ENCODE measurements around the gene ZNF518B. TPM values are rescaled to one million over a fixed set of nuclear protein-coding genes. Genes with fewer than 3 reads are reported as not detected.

Gene ZNF518B
- total and polyA plus RNA-seq, 9 of the 15 experiments (the other 6 are each of a cell fraction or from before 2014, with no cell fraction given): 13.1 to 48.9 (median 37.5) TPM

DNA sequence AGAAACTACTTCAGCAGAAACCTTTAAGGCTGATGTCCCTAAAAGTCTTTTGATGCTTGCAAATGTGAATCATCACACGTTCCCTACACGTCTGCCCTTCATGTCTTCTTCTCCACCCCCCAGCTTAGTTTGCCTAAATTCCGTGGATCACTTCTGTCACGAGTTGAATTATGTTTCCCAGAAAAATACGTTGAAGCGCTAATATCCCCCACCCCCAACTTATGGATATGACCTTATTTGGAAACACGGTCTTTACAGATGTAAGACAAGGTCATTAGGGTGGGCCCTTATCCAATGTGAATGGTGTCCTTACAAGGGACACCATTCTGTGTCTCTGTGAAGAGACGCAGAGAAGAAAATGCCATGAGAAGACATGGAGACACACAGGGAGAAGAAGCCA lies 2.1 kb upstream of the ZNF518B start (continued):
- TF ChIP-seq, protein P1, sequence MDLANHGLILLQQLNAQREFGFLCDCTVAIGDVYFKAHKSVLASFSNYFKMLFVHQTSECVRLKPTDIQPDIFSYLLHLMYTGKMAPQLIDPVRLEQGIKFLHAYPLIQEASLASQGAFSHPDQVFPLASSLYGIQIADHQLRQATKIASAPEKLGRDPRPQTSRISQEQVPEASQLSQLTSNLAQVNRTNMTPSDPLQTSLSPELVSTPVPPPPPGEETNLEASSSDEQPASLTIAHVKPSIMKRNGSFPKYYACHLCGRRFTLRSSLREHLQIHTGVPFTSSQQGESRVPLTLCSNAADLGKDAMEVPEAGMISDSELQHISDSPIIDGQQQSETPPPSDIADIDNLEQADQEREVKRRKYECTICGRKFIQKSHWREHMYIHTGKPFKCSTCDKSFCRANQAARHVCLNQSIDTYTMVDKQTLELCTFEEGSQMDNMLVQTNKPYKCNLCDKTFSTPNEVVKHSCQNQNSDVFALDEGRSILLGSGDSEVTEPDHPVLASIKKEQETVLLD (IDR thresholded peaks at IDR 0.05): no peak
- TF ChIP-seq, protein P2, sequence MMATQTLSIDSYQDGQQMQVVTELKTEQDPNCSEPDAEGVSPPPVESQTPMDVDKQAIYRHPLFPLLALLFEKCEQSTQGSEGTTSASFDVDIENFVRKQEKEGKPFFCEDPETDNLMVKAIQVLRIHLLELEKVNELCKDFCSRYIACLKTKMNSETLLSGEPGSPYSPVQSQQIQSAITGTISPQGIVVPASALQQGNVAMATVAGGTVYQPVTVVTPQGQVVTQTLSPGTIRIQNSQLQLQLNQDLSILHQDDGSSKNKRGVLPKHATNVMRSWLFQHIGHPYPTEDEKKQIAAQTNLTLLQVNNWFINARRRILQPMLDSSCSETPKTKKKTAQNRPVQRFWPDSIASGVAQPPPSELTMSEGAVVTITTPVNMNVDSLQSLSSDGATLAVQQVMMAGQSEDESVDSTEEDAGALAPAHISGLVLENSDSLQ (IDR thresholded peaks at IDR 0.05): peak; percentile 94
- TF ChIP-seq HMGN3 (IDR thresholded peaks at IDR 0.05; ENCODE audit: borderline replicate concordance, extremely low read depth, insufficient read length, low read depth, low read length) (no peak), NRF1 (conservative IDR thresholded peaks at IDR 0.05 in 1 of 2, IDR thresholded peaks at IDR 0.05 in 1 of 2) (no peak), MED1 (CRISPR knock-in tag; IDR thresholded peaks at IDR 0.05; ENCODE audit: borderline replicate concordance) (no peak), CBFA2T3 (IDR thresholded peaks at IDR 0.05) (0 out of 2 replicates have a peak, but pooled peaks have one; percentile 18), ZNF75A (CRISPR knock-in tag; IDR thresholded peaks at IDR 0.05) (no peak), MECOM (CRISPR knock-in tag; IDR thresholded peaks at IDR 0.05) (0 out of 2 replicates have a peak, but pooled peaks have one; percentile 7), EP400 (IDR thresholded peaks at IDR 0.05) (0 out of 2 replicates have a peak, but pooled peaks have one; percentile 11), FOXK2 (conservative IDR thresholded peaks at IDR 0.05 in 1 of 2, IDR thresholded peaks at IDR 0.05 in 1 of 2; ENCODE audit: low read depth in 2 of 2) (0 out of 4 replicates have a peak, but pooled peaks of 1 of the 2 experiments have one; percentile 22), ZC3H4 (CRISPR knock-in tag; IDR thresholded peaks at IDR 0.05; ENCODE audit: borderline replicate concordance) (no peak), PURB (CRISPR knock-in tag; IDR thresholded peaks at IDR 0.05; ENCODE audit: low read depth) (no peak), DPF2 (IDR thresholded peaks at IDR 0.05) (peak; percentile 13; the same call in 1 of the 2 replicates), HDAC1 (IDR thresholded peaks at IDR 0.05) (no peak), CBFA2T2 (conservative IDR thresholded peaks at IDR 0.05) (no peak), ZNF253 (CRISPR knock-in tag; conservative IDR thresholded peaks at IDR 0.05) (no peak), BCL6 (CRISPR knock-in tag; IDR thresholded peaks at IDR 0.05) (no peak), ZNF146 (CRISPR knock-in tag; IDR thresholded peaks at IDR 0.05; ENCODE audit: unreplicated experiment) (no peak), JUND (IDR thresholded peaks at IDR 0.05; ENCODE audit: borderline replicate concordance, low read depth, low read length) (no peak), JUND (tag; IDR thresholded peaks at IDR 0.05; ENCODE audit: borderline replicate concordance, low read depth, low read length) (peak; percentile 38; the same call in 1 of the 3 replicates), MYNN (IDR thresholded peaks at IDR 0.05) (no peak), MYNN (CRISPR knock-in tag; IDR thresholded peaks at IDR 0.05) (no peak), SRF (CRISPR knock-in tag; IDR thresholded peaks at IDR 0.05) (peak; percentile 80 to 95), ZC3H8 (IDR thresholded peaks at IDR 0.05) (no peak)
- TF ChIP-seq, protein P3, sequence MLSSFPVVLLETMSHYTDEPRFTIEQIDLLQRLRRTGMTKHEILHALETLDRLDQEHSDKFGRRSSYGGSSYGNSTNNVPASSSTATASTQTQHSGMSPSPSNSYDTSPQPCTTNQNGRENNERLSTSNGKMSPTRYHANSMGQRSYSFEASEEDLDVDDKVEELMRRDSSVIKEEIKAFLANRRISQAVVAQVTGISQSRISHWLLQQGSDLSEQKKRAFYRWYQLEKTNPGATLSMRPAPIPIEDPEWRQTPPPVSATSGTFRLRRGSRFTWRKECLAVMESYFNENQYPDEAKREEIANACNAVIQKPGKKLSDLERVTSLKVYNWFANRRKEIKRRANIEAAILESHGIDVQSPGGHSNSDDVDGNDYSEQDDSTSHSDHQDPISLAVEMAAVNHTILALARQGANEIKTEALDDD (IDR thresholded peaks at IDR 0.05): no peak
- TF ChIP-seq, protein P4, sequence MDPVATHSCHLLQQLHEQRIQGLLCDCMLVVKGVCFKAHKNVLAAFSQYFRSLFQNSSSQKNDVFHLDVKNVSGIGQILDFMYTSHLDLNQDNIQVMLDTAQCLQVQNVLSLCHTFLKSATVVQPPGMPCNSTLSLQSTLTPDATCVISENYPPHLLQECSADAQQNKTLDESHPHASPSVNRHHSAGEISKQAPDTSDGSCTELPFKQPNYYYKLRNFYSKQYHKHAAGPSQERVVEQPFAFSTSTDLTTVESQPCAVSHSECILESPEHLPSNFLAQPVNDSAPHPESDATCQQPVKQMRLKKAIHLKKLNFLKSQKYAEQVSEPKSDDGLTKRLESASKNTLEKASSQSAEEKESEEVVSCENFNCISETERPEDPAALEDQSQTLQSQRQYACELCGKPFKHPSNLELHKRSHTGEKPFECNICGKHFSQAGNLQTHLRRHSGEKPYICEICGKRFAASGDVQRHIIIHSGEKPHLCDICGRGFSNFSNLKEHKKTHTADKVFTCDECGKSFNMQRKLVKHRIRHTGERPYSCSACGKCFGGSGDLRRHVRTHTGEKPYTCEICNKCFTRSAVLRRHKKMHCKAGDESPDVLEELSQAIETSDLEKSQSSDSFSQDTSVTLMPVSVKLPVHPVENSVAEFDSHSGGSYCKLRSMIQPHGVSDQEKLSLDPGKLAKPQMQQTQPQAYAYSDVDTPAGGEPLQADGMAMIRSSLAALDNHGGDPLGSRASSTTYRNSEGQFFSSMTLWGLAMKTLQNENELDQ (CRISPR knock-in tag; IDR thresholded peaks at IDR 0.05; ENCODE audit: borderline replicate concordance): no peak

Data from K562 (cell line).